Medulla oblongata (tissue), 1 donor: ENCODE data around the gene PDE6G.

Source experiments
- DNase-seq: peaks from one replicate; pipeline ENCODE4 v3.0.0-alpha.2; 2015; ENCODE audit errors: extremely low spot score

PDE6G gene

GRCh38 chr17:81662002-81662401 is 5.7 kb upstream of the PDE6G start:
- no peak for DNase-seq

- no peak for DNase-seq
Observed at GRCh38 chr17:81660441-81660840, 4.1 kb upstream of the PDE6G start.

GRCh38 chr17:81659038-81659437 is 2.7 kb upstream of the PDE6G start:
- no peak for DNase-seq

GRCh38 chr17:81656835-81657234 is 493 bp upstream of the PDE6G start:
- no peak for DNase-seq

GRCh38 chr17:81655378-81656117 is 794 bp downstream of the PDE6G start:
- no peak for DNase-seq

GRCh38 chr17:81652906-81653771 is 3.2 kb downstream of the PDE6G start:
- no peak for DNase-seq

- DNase-seq: no peak
Observed at GRCh38 chr17:81651692-81652091, 4.7 kb downstream of the PDE6G start.

- no peak for DNase-seq
Observed at GRCh38 chr17:81650951-81651350, 5.4 kb downstream of the PDE6G start.

GRCh38 chr17:81648707-81649085 is 7.6 kb downstream of the PDE6G start:
- no peak for DNase-seq

GRCh38 chr17:81648013-81648706 is 8.2 kb downstream of the PDE6G start:
- DNase-seq: no peak

GRCh38 chr17:81647640-81648012 is 8.7 kb downstream of the PDE6G start:
- DNase-seq: no peak

- DNase-seq: no peak
Observed at GRCh38 chr17:81646869-81647600, 9.3 kb downstream of the PDE6G start.

GRCh38 chr17:81644976-81645952 is 11.1 kb downstream of the PDE6G start:
- no peak for DNase-seq

- no peak for DNase-seq
Observed at GRCh38 chr17:81644496-81644895, 11.8 kb downstream of the PDE6G start.

GRCh38 chr17:81641825-81642489 is 14.4 kb downstream of the PDE6G start:
- no peak for DNase-seq

GRCh38 chr17:81640011-81640410 is 16.3 kb downstream of the PDE6G start:
- no peak for DNase-seq

GRCh38 chr17:81638683-81639082 is 17.7 kb downstream of the PDE6G start:
- no peak for DNase-seq

GRCh38 chr17:81636505-81637288 is 19.6 kb downstream of the PDE6G start, which contains the start of the genes NPLOC4 and TSPAN10:
NPLOC4 (minus strand) TSS chr17:81637112; CDS start chr17:81636930, 182 bp downstream.
TSPAN10 (plus strand) TSS chr17:81637196; CDS start chr17:81642413, 5,217 bp downstream.
- DNase-seq: peak; percentile 81

- no peak for DNase-seq
Observed at GRCh38 chr17:81635973-81636504, 20.3 kb downstream of the PDE6G start.
